Amygdala (tissue), 56 donors: ENCODE data around the gene DYRK2.

ENCODE experiments used
- DNase-seq, 56 donors: peaks; one replicate each; lab custom pipeline; 2025; lab: John Stamatoyannopoulos, UW

Gene DYRK2

GRCh38 chr12:67648521-67649260 lies at the start of gene DYRK2:
TSS of gene DYRK2 (plus strand) at chr12:67648745. CDS start at chr12:67649134, 389 bp downstream.
- peak in 49 of 56 donors; percentile 33 to 83 (median 62) for DNase-seq

- DNase-seq = no peak
These were observed 48.9 kb upstream of the DYRK2 start for GRCh38 chr12:67599691-67600090.

DNA sequence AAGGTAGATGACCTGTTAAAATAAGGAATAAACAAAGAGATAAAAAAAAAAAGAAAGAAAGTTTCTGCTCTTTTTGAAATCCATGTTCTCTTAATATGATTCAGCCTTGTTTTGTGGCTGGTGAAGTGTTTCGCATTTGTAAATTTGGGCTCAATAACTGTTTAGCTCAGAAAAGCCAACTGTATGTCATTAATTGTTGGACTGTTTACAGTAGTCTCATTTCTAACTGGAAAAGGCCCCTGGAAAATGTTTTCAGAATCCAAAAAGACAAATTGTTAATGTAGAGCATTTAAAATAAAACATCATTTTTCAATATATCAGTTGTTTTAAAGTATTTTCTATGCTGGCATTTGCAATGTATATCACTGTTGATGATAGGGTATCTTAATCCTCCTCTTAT lies 47.4 kb upstream of the DYRK2 start:
- no peak for DNase-seq

DNA sequence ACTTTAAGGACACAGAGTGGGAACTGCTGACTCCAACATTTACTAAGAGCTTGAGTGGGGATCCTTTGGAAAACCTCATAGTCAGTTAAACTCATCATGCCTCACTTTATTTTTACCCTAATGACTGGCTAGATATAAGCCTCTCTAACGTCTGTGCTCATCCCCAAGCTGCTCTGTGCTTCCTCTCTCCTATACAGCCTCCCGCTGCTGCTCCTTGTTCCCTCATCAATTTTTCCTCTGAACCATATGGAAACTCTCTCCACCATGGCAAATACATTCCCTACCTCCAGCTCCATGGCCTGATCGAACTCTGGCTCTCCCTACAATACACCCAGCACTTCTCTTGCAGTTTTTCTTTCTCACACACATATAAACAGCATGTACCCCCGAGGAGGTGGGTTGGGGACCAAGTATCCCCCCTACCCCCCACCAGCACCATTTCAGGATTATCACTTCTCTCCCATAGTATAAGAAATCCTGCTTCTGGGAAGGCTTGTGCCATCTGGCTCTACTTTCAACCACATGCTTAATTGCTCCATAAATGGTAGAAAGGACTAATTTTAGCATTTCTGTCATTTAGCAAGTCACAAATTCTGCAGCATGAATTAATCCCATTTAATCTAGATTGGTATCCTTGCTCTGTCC lies 39.2 kb upstream of the DYRK2 start:
- DNase-seq = peak in 4 of 56 donors; percentile 1 to 44 (median 5)

DNA sequence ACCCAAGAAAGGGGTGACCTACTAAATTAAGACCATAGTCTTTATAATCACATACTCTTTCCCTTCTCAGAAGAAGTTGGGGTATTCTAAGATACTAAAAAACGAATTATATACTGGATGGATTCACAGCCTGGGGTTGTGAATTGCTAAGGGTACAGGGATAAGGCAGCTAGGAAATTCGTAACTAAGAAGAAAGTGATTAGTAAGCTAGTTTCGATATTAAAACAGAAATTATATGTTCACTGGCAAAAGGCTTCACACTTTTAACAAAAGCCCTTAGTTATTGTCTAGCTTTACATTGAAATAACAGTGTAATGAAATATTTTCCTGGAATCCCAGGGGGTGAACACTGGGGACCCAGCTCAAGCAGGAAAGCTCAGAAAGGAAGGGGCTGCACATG lies 35.5 kb upstream of the DYRK2 start:
- no peak for DNase-seq

GRCh38 chr12:67617629-67618028 lies 30.9 kb upstream of the DYRK2 start:
- no peak for DNase-seq

DNA sequence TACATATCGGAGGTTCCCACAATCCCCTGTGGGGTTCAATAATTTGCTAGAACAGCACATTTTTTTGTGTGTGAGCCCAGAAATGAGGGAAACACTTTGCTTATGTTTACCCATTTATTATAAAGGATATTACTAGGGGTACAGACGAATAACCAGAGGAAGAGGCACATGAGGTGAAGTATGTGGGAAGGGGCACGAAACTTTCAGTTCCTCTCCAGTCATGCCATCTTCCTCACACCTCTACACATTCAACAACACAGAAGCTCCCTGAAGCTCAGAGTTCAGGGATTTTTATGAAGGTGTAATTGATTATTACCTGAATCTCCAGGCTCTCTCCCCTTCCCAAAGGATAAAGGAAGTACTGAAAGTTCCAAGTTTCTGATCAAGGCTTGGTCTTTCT lies 30.2 kb upstream of the DYRK2 start:
- no peak for DNase-seq

DNA sequence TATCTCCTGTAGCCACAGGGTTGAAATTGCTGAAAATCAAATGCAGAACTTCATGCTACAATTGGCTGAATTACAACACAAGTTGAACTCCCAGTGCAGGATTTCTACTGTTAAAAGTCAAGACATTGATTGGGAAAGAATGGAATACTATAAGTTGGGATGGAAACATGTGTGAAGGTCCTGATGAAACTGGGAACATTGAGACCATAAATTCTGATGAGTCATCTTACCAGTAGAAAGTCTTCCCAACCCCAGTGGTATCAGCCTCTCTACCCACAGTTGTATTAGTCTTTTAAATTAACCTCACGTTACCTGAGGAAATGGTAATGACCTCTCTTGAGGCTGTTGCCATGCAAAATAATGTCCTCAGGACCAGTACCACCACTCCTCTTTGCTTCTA lies 27.4 kb upstream of the DYRK2 start:
- DNase-seq = no peak

GRCh38 chr12:67621926-67622325 lies 26.6 kb upstream of the DYRK2 start:
- DNase-seq = no peak

DNA sequence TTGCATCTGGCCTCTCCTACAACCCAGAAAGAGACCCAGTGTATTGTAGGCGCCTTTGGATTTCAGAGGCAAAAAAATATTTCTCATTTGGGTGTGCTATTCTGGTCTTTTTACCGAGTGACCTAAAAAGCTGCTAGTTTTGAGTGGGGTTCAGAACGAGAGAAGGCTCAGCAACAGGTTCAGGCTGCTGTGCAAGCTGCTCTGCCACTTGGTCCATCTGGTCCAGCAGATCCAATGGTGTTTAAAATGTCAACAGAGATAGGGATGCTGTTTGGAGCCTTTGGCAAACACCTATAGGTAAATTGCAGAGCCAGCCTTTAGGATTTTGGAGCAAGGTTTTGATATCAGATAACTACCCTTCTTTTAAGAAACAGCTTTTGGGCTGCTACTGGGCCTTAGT lies 25.3 kb upstream of the DYRK2 start:
- no peak for DNase-seq

- DNase-seq = no peak
These were observed 24.2 kb upstream of the DYRK2 start for GRCh38 chr12:67624355-67624754.

GRCh38 chr12:67625004-67625403 lies 23.5 kb upstream of the DYRK2 start:
- no peak for DNase-seq

DNA sequence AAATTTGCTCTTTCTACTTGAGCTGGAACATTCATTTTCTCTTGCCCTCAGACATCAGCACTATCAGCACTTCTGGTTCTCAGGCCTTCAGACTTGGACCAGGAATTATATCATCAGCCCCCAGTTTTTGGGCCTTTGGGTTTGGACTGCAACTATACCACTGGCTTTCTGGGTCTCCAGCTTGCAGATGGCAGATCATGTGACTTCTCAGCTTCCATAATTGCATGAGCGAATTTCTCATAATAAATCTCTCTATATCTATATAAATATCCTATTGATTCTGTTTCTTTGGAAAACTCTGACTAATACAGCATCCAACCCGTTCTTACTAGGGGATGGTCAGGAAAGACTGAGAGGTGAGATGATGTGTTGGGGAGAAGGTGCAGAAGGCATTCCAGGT lies 22.4 kb upstream of the DYRK2 start:
- DNase-seq = no peak

GRCh38 chr12:67630373-67631088 lies 18.0 kb upstream of the DYRK2 start:
- peak in 3 of 56 donors; percentile 1 to 5 (median 2) for DNase-seq

DNA sequence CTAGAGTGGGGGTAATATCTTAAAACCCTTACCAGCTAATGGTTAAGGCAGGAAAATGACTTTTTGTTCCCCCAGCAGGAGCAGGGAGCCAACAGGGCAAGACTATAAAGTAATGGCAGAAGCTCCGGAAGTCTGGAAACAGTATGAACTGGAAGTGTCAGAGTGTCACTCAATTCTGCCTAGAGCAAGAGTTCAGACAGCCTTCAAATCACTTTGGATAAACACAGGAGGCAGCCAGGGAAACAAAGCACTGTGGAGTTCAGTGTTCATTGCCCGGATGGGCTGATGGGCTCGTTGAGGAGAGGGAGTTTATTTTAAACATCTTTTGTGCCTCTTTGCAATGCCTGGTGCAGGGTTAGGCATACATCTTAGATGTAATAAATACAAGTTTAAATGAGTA lies 16.5 kb upstream of the DYRK2 start:
- no peak for DNase-seq

DNA sequence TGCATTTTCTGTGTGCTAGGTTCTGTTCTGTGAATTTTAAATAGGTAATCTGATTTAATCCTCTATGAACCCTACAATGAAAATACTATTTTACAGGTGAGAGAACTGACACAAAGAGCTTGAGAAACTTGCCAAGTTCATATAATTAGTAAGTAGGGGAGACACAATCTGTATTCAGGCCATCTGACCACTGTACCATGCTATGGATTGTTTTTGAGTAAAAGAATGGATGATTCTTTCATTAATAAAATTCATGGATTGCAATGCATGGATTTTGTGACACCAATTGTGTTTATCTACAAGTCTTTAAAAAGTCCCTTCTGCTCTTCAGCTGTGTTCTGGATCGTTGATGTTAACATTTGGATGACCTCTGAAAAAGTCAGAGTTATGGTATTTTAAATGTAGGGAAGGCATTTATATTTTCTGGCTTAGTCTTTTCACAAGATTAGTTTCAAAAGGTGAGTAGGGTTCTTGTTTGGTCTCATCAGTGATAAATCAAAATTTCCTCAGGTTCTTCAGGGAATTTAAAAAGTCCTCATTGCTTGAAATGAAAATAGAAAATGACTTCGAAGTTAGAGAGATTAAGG lies 15.4 kb upstream of the DYRK2 start:
- no peak for DNase-seq

GRCh38 chr12:67633708-67634107 lies 14.8 kb upstream of the DYRK2 start:
- DNase-seq = peak in 7 of 56 donors; percentile 5 to 65 (median 21)

GRCh38 chr12:67634303-67634761 lies 14.2 kb upstream of the DYRK2 start:
- DNase-seq = no peak

- no peak for DNase-seq
These were observed 10.8 kb upstream of the DYRK2 start for GRCh38 chr12:67637718-67638117.

GRCh38 chr12:67638694-67639093 lies 9.9 kb upstream of the DYRK2 start:
- DNase-seq = no peak

DNA sequence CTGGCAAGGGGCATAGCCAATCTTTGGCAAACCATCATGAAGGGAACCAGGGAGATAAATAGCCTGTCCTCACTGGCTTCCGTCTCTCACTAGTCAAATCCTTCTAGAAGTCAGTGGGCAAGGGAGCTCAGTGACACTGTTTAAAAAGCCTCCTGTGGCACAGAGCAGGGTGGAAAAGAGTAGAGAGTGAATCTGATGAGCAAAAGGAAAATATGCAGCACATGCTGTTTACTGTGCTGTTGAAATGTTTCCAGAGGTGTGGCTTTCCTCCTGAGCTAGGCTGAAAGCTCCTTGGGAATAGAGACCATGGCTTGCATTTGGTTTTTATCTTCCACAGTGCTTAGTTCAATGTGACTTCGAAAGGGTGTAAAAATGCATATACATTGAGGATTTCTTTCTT lies 7.7 kb upstream of the DYRK2 start:
- no peak for DNase-seq
